NCI-H748 (cell line): ENCODE measurements around the gene PLEKHO2.

Experiments used
- DNase-seq: peaks from one replicate; lab custom pipeline; 2025; ENCODE audit not compliant: unreplicated experiment; lab: John Stamatoyannopoulos, UW

The PLEKHO2 gene

DNA sequence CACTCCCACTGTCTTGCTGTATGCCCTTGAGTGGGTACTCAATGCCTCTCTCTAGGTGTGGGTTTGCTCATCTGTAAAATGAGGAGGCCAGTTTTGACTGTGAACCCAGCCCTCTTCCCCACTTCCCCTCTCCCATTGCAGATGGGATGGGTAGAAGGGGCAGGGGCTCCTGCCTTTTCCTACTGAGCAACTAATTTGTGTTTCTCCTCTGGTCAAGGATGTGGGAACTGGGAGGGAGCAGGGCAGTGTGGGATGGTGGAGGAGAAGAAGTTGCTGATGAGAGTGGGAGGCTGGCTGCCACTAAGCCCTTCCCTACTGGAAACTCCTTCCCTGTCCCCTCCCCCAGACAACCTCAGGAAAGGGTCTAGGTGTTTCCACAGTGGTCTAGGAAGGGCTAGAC, 49.8 kb downstream of the PLEKHO2 start:
- DNase-seq = no peak

DNA sequence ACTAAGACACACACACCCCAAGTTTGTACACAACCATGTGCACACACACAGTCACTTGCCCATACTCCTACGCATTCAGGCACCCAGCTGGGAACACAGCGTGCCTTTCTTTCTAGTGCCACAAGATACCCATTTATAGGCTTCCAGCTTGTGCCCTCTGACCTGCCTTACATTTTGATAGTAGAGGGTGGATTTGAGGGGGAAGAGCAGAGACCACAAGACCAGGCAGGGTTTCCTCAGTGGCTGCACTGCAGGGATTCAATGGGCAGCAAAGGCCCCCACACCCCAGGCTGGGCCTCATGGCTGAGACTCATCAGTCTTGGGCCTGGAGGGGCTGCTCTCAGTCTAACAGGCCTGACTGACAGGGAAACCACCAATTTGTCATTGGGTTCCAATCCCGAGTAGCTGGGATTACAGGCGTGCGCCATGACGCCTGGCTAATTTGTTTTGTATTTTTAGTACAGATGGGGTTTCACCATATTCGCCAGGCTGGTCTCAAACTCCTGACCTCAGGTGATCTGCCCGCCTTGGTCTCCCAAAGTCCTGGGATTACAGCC, 51.2 kb downstream of the PLEKHO2 start:
- no peak for DNase-seq

DNA sequence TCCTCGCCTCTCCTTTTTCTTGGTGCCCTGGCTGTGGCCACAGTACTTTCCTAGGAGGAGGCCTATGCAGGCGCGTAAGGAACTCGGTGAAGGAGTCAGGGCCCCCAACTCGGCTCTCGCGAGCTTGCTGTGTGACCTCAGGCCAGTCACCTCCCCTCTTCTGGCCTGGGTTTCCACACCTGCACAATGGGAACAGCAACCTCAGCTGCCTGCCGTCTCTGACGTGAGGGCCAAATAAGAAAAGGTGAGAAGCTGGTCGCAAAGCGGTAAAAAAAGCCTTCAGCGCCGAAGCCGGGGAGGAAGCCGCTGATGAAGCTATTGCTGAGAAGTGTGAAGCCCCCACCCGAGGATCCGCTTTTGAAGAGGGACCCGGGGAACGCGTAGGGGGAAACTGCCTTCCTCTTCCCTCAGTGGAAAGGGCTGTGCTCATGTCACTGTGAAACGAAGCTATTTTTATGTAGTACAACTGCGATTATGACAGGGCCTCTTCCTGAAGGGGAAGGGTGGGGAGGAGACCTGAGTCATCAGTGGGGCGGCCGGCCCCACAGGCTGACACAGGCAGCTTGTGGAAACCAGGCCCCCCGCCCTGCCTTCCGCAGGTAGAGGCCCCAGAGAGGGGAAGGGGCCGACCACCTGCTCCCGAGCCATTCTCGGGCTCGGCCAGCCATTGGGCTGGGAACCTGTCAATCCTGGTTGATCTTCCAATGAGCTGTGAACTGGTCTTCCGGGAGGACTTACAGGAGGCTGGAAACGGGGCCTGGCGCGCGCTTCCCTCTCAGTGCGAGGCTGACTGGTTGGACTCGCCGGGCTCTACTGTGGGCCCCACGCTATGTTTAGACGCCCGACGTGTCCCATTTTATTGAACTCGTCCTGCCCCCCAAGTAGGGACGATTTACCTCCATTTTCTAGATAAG, 52.0 kb downstream of the PLEKHO2 start:
- DNase-seq = no peak

DNA sequence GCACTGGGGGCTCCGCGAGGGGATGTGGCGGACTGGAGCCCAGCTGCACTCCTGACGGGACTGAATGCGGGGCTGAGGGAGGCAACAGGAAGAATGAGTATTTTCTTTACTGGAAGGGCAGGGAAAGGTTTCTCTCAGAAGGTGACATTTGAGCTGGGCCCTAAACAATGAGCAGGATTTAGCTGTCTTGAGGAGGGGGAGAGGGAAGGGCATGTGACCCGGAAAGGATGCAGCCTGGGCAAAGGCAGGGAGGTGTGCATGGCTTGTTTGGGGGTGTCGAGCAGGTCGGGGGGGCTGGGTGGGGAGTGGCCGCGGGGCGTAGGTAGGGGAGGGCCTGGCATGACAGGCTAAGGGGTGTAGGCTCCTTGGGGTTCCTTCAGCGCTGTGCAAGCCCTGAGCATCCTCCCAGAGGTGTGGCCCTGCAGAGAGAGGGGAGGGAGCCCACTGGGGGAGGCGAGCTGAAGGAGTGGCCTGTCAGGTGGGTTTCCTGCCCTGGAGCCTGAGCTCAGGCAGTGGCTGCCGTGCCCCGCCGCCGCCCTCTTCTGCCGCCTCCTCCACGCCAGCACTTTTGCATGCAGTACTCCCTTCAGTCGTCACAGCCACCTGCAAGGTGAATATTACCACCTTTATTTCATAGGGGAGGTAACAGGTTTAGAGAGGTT, 52.8 kb downstream of the PLEKHO2 start:
- DNase-seq = no peak

DNA sequence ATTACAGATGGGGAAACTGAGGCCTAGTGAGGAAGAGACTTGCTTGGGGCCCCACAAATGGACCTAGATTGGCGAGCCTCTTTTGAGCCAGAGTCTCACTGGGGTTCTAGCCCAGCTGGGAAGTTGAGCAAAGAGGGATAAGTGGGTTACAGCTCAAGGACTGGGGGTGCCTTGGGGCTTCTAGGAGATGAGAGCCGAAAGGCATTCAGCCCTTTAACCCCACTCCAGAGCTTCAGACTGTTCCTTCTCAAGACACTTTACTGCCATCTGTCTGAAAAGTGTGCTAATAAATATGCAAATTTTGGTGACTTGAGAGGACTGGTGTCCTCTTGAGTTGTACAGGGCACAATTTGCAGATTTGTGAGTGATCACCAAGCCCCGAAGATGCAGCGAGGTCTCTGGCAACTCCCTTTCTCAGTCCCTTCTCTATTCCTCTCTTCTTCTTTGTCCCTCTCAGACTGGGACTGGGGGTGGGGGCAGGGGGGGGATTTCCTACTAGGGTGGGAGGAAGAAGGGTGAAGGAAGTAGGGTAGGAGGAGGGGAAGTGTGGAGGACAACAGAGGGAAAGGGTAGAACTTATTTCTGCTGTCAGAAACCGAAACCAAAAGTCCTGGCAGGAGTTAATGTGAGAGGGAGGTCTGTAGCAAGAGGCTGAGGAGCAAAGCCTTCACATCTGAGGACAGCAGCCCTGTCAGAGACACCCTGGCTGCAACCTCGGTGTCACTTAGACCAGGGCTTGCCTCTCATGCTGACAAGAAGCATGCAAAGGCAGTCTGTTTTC, 53.8 kb downstream of the PLEKHO2 start:
- no peak for DNase-seq

DNA sequence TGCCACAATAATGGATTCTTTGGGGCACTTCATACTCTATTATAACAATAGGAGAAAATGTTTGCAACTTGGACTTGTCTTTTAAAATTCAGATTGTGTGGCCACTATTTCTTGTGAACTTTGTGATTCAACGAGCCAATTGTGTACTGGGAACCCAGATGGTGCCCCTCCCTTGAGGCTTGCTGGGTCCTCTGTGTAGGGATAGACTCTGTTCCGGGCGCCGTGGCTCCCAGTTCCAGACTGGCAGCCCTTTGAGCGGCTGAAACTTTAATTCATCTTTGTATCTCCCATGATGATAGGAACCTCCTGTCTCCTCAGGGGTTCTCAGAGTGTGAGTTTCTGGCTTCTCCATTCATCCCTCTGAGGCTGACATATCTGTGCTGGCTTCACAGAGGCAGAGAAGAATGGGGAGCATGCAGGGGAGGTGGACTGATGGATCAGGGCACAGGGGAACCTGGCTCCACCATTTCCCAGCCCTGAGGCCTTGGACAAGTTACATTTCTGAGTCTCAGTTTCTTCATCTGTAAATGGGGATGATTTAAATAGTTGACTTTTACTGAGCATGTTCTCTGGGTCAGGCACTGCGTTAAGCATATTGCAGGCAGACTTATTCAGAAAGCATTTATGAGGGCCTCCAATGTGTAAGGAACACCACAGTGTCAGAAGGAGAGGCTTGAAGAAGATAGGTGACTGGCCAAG, 54.8 kb downstream of the PLEKHO2 start:
- DNase-seq = no peak

DNA sequence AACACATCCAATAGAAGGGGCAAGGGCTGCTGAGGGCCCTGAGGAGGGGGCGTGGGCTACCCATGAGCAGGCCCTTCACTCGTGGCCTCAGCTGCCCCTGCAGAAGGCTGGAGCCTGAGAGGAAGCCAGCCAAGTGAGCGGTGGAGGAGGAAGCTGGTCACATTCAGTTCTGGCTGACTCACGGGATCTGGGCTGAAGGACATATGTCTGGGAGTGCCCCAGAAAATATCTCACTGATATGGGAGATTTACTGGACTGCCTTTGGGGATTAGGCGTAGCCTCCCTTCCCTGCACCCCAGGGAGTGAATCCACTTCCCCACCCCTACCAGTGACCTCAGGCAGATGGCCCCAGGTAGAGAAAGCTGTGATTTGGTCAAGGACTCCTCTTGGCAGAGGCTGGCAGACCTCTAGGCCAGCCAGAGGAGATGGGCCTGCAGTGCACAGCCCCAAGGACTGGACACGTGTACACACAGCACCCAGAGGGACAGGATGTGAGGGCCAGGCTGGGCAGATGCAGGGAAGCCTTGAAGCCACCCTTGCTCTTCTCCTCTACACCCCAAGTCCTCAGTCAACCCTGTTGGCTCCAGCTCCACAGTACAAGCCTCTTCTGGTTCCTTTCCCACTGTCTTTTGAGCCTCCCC, 55.8 kb downstream of the PLEKHO2 start:
- DNase-seq = no peak

DNA sequence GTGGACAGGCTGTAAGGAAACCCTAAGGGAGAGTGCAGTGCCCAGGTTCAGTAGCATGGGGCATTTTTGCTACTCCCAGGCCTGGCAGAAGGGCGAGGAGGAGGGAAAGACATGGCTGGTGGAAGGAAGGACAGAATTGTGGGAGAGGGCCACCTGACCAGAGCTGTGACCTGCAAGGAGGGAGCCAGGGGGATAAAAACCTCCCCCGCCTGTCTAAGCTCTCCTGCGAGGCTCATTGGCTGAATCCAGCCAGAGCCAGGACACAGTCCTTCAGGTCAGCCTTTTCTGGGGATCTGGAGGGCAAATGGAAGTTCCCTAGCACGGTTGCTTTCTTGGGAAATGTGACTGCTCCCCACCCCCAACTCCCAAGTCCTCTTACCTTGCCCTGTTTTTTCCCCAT, 56.7 kb downstream of the PLEKHO2 start:
- no peak for DNase-seq

DNA sequence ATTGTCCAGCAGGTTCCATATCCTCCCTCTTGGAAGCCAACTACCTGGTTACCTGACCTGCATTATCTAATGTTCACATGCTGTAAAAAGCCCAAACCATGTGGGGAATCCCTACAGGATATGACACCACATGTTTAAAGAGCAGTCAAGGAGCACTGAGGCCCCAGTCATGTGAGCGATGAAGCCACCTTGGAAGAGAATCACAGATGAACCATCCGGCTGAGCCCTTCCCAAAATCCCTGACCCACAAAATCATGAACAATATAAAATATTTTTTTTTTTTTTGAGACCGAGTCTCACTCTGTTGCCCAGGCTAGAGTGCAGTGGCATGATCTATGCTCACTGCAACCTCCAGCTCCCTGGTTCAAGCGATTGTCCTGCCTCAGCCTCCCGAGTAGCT, 59.4 kb downstream of the PLEKHO2 start:
- DNase-seq = no peak

DNA sequence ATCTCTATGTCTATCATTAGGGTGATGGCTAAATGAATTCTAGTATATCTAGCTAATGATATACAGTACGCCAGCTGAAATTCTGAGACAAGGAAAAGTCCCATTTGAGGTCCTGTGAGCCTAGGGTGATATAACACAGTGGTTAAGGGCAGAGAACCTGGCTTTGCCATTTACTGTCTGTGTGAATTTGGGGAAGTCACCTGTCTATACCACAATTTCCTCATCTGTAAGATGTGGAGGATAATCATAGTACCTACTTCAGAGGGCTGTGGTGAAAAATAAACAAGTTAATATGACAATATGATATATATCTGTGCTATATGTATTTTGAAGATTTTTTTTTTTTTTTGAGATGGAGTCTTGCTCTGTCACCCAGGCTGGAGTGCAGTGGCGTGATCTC, 60.2 kb downstream of the PLEKHO2 start:
- DNase-seq = no peak

DNA sequence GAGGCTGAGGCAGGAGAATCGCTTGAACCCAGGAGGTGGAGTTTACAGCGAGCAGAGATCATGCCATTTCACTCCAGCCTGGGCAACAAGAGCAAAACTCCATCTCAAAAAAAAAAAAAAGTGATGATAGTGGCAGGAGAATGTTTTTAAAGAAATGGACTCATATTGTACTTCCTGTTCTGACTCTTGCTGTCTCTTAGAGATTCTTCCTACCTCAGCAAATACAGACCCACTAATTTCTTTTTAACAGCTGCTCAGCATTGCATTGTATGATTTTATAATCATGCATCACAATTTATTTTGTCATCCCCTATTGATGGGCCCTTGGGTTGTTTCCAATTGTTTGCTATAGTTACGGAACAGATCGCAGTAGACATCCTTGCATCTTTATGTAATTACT, 61.1 kb downstream of the PLEKHO2 start:
- no peak for DNase-seq

DNA sequence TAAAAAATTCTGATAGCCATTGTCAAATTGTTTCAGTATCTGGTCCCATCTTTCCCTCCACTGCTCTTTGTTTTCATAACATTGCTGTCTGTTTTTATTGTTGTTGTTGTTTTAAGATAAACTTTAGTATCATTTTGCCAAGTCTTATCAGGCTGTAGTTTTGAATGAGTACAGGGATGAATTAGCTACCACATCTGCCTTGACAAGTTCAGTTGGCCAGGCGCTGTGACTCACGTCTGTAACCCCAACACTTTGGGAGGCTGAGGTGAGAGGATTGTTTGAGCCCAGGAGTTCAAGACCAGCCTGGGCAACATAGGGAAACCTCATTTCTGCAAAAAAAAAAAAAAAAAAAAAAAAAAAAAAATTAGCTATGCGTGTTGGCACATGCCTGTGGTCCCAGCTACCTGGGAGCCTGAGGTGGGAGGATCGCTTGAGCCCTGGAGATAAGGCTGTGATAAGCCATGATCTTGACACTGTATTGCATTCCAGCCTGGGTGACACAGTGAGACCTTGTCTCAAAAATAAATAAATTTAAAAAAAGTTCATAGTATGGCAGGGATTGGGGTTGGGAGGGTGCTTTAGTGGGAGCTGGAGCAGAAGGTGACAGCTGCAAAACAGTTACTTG, 61.7 kb downstream of the PLEKHO2 start:
- no peak for DNase-seq

DNA sequence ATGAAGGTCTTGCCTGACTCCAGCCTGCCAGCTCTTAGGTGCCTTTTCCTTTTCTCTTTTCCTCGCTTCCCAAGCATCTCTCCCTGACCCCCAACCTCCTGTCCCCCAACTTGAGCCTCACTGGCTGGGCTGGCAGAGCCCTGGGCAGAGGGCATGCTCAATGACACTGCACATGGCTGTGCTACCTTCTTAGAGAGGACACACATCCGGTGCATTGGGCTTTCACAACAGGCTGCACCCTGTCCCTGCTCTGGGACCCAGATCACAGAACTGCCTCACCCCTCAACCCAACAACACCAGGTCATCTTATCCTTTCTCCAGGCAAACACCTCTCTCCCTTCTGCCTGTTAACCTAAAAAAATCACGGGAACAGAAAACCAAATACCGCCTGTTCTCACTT, 62.5 kb downstream of the PLEKHO2 start:
- no peak for DNase-seq

DNA sequence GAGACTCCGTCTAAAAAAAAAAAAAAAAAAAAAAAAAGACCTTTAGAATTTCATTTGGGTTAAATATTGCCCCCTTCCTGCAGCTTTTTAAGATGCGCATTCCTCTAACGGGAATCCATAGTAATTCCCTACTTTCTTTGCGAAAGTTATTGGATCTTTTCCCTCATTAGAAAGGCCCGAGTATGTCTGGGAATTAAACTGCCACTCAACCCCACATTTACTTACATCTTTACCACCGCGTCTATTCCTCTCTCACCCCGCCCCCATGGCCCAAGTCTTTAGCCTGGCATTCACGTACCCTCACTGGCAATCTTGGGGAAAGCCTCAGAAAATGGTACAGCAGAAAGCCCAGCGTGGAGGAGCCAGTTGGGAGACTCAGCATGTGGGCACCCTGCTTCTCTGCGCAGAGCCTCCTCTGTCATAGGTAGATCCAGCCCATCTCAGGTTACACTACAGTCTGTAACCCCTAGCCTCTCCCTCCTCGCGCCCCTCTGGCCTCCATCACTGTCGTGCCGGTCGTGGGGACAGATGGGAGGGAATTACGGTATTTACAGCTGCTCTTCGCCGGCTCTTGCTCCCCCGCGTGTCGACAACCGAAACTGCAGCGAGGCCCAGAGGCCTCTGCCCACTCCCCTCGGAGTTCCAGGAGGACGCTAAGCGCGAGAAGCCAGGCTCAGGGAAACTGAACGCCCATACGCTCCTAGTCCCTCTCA, 63.6 kb downstream of the PLEKHO2 start:
- DNase-seq = no peak

DNA sequence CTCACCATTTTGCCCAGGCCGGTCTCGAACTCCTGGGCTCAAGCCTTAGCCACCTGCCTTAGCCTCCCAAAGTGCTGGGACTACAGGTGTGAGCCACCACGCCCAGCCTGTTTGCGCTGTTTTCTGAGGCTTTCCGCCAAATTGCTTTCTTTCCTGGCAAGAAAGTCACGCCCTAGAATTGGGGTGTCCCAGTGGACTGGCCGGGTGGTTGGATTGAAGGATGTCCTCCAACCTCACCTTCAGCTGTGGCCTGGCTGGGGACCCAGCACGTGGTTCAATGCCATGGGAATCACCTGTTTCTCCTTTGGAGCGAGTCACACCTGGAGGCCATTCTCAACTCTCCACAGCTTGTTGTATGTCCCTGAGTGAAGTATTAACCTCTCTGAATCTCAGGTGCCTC, 64.2 kb downstream of the PLEKHO2 start:
- no peak for DNase-seq

DNA sequence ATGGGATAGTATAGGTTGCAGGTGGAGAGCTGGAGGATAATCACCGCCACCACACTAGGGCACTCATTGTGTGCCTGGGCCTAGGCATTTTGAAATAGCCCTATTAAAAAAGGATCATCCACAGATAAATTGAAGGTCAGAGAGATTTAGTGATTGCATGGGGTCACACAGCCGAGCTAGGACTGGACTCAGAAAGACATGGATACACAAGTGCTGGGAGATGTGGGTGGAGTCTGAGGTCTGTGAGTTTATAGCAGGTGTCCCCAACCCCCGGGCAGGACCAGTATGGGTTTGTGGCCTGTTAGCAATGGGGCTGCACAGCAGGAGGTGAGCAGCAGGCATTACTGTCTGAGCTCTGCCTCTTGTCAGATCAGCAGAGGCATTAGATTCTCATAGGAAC, 64.7 kb downstream of the PLEKHO2 start:
- DNase-seq = no peak

DNA sequence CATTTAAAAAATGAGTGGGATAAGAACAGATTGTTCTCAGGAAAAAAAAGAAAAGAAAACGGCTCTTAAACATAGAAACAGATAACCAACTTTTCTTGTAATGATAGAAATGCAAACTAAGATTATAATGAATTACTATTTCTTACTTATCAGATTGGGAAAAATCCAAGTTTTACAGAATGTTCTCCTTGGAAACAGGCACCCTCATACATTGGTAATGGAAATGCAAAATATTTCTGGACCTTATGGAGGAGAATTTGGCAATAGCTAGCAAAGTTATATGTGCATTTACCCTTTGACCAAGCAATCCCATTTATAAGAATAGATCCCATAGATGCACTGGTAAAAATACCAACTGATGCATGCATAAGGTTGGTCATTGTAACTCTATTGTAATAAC, 66.3 kb downstream of the PLEKHO2 start:
- DNase-seq = no peak

DNA sequence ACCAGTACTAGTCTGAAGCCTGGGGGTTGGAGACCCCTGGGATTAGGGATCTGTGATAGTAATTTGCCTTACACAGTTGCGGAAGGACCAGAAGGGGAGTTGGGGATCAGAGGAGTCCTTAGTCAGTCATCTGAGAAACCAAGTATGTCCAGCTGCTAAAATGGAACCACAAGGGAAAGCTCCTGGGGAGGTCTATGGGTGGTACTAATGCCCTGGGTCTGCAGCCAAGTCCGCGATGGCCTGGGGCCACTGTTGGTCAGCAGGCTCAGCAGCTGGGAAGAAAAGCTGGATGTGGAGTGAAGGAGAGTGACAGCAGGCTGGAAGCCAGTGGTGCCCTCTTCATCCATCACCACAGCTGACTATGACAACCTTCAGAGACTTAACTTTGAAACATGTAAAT, 67.8 kb downstream of the PLEKHO2 start:
- no peak for DNase-seq
